ENCODE results near the gene MAPK1IP1L.

The MAPK1IP1L gene

GRCh38 chr14:55066223-55066622 lies 14.8 kb downstream of the MAPK1IP1L start:
- Histone ChIP-seq H3K27ac (ENCODE audit: extremely low read depth, low read depth, low read length) (no peak overlapping the region), H3K9me3 (ENCODE audit: control insufficient read depth, insufficient read depth, low read depth, low read length) (no peaks in the 10 kb centered on the region), H3K4me3 (ENCODE audit: low read depth, low read length) (no peak overlapping the region), H3K36me3 (ENCODE audit: control insufficient read depth in 2 of 2, insufficient read depth in 1 of 2, low read length in 2 of 2) (peaks cover 42 to 60% of the 10 kb centered on the region in 2 experiments), H3K4me1 (ENCODE audit: control insufficient read depth, insufficient read depth, low read length) (no peaks in the 10 kb centered on the region)
- TF ChIP-seq ZNF558 (tag by site-specific recombination; IDR thresholded peaks at IDR 0.05) (no peak), OSR2 (tag by site-specific recombination; IDR thresholded peaks at IDR 0.05) (no peak), ZBTB6 (tag by site-specific recombination; IDR thresholded peaks at IDR 0.05) (no peak), ZBTB48 (tag by site-specific recombination; IDR thresholded peaks at IDR 0.05) (no peak), ZNF596 (tag by site-specific recombination; IDR thresholded peaks at IDR 0.05) (no peak), GFI1B (tag by site-specific recombination; IDR thresholded peaks at IDR 0.05) (no peak), ZFP3 (tag by site-specific recombination; IDR thresholded peaks at IDR 0.05; ENCODE audit: low read depth) (no peak), KLF1 (tag by site-specific recombination; IDR thresholded peaks at IDR 0.05) (no peak), ZNF146 (tag by site-specific recombination; IDR thresholded peaks at IDR 0.05) (no peak), GLI2 (tag by site-specific recombination; IDR thresholded peaks at IDR 0.05; ENCODE audit: borderline replicate concordance, low read depth) (no peak)
- POLR2A ChIA-PET, result interaction anchor here (1.8 kb wide), 1 partner anchor 39 kb away, joined by 6 read pairs; the partner anchor contains the start of genes SOCS4 and WDHD1
- CTCF ChIA-PET, result interaction anchor here (0.6 to 1.2 kb wide), 3 partner anchors 13 to 103 kb away, joined by 3 read pairs; no protein-coding TSS in a partner anchor

- no peaks in the 10 kb centered on the region for H3K9me3 ChIP-seq (ENCODE audit: control insufficient read depth, insufficient read depth, low read depth, low read length)
- TF ChIP-seq ZNF558 (tag by site-specific recombination; IDR thresholded peaks at IDR 0.05) (no peak), ZSCAN30 (tag by site-specific recombination; IDR thresholded peaks at IDR 0.05) (0 out of 2 replicates have a peak, but pooled peaks have one; percentile 14), OSR2 (tag by site-specific recombination; IDR thresholded peaks at IDR 0.05) (no peak), ZNF239 (tag by site-specific recombination; IDR thresholded peaks at IDR 0.05) (no peak), ZNF121 (tag by site-specific recombination; IDR thresholded peaks at IDR 0.05) (peak; percentile 99), ZNF776 (tag by site-specific recombination; IDR thresholded peaks at IDR 0.05; ENCODE audit: borderline replicate concordance) (no peak), SP3 (tag by site-specific recombination; IDR thresholded peaks at IDR 0.05) (no peak)
- ChIA-PET CTCF (no interaction called here), POLR2A (interaction anchor here (1.1 kb wide), 1 partner anchor 19 kb away, joined by 3 read pairs; the partner anchor contains the start of gene MAPK1IP1L)
- H3K27ac ChIP-seq (ENCODE audit: extremely low read depth, low read depth, low read length), result no peak overlapping the region
- H3K4me3 ChIP-seq (ENCODE audit: low read depth, low read length), result no peak overlapping the region
- no peaks in the 10 kb centered on the region for H3K4me1 ChIP-seq (ENCODE audit: control insufficient read depth, insufficient read depth, low read length)
- H3K36me3 ChIP-seq (ENCODE audit: control insufficient read depth in 2 of 2, insufficient read depth in 1 of 2, low read length in 2 of 2), result peaks cover 8 to 13% of the 10 kb centered on the region in 2 experiments
These were observed 19.5 kb downstream of the MAPK1IP1L start for GRCh38 chr14:55070981-55071411.

GRCh38 chr14:55071870-55072640 lies 20.6 kb downstream of the MAPK1IP1L start:
- Histone ChIP-seq H3K4me3 (ENCODE audit: low read depth, low read length) (no peak overlapping the region), H3K4me1 (ENCODE audit: control insufficient read depth, insufficient read depth, low read length) (no peaks in the 10 kb centered on the region), H3K36me3 (ENCODE audit: control insufficient read depth in 2 of 2, insufficient read depth in 1 of 2, low read length in 2 of 2) (peaks cover 0 to 6% of the 10 kb centered on the region in 2 experiments), H3K27ac (ENCODE audit: extremely low read depth, low read depth, low read length) (no peak overlapping the region), H3K9me3 (ENCODE audit: control insufficient read depth, insufficient read depth, low read depth, low read length) (no peaks in the 10 kb centered on the region)
- ChIA-PET CTCF (interaction anchor here (0.6 to 0.7 kb wide), 3 partner anchors 21 to 249 kb away, joined by 3 to 5 read pairs (median 4); partner anchors contain the start of gene MAPK1IP1L), POLR2A (interaction anchor here (0.6 to 1.0 kb wide), 2 partner anchors 21 to 1641 kb away, joined by 3 to 6 read pairs; partner anchors contain the start of gene MAPK1IP1L)
- TF ChIP-seq ZNF544 (tag by site-specific recombination; IDR thresholded peaks at IDR 0.05) (no peak), ZNF530 (tag by site-specific recombination; IDR thresholded peaks at IDR 0.05; ENCODE audit: low read depth) (no peak), ZNF785 (tag by site-specific recombination; IDR thresholded peaks at IDR 0.05) (no peak), PRDM1 (tag by site-specific recombination; IDR thresholded peaks at IDR 0.05) (0 out of 2 replicates have a peak, but pooled peaks have one; percentile 7), ZNF10 (tag by site-specific recombination; IDR thresholded peaks at IDR 0.05) (peak; percentile 95), TCF7L2 (IDR thresholded peaks at IDR 0.05; ENCODE audit: borderline replicate concordance, low read depth, low read length) (no peak), ZNF600 (tag by site-specific recombination; IDR thresholded peaks at IDR 0.05) (peak; percentile 72), ZNF221 (tag by site-specific recombination; IDR thresholded peaks at IDR 0.05; ENCODE audit: borderline replicate concordance) (no peak)
